Left lung (tissue), 10 donors: Measurements from ENCODE around the gene FTCDNL1. TPM values are rescaled to one million over a fixed set of nuclear protein-coding genes. Genes with fewer than 3 reads are reported as not detected.

Experiments
- ATAC-seq: fragments of 200-7000 bp; cut with Tn5 transposase; one replicate; pipeline ENCODE4 v1.9.1; 2020; ENCODE audit warnings: moderate library complexity
- DNase-seq, 4 donors: peaks; one replicate each; pipeline ENCODE4 v3.0.0-alpha.2; 2013 to 2020
- H3K27ac ChIP-seq, 2 donors: fragments of 200-600 bp; sonication (generic) in 1 of 2; one replicate each; pipeline versions ENCODE4 v1.5.0 to v1.8.0; 2020 to 2021
- H3K27me3 ChIP-seq, 2 donors: fragments of 200-600 bp; sonication (generic) in 1 of 2; one replicate each; pipeline versions ENCODE4 v1.5.0 to v1.8.0; 2020 to 2021
- H3K36me3 ChIP-seq, 2 donors: fragments of 200-600 bp; sonication (generic) in 1 of 2; one replicate each; pipeline versions ENCODE4 v1.5.0 to v1.8.0; 2020 to 2021
- H3K4me1 ChIP-seq, 2 donors: fragments of 200-600 bp; one replicate each; pipeline ENCODE4 v1.8.0; 2021
- H3K4me3 ChIP-seq, 2 donors: fragments of 200-600 bp; sonication (generic) in 1 of 2; one replicate each; pipeline versions ENCODE4 v1.5.0 to v1.8.0; 2020 to 2021; ENCODE audit warnings: mild to moderate bottlenecking in 1 of 2
- H3K9me3 ChIP-seq, 2 donors: fragments of 200-600 bp; sonication (generic) in 1 of 2; one replicate each; pipeline versions ENCODE4 v1.5.0 to v1.8.0; 2020 to 2021
- CTCF ChIP-seq, 2 donors: fragments of 200-600 bp; sonication (generic) in 1 of 2; IDR thresholded peaks; one replicate each; pipeline versions ENCODE4 v1.5.0 to v1.8.0; 2021; ENCODE audit warnings: antibody characterized with exemption in 2 of 2
- intact Hi-C, 2 donors: fragments of 100-400 bp; cut with DNase I; formaldehyde crosslinking; loops; one replicate each; pipeline versions ENCODE4 v1.11.2 to v1.14.2; 2022
- polyA plus RNA-seq, 6 donors: library from polyadenylated mRNA; unstranded; fragments of 120-200 nt; gene quantifications; one replicate each; pipeline ENCODE4 v1.2.1, GENCODE V29; 2013; ENCODE audit not compliant: insufficient read length in 6 of 6
- total RNA-seq, 2 donors: library from RNA; stranded (reverse); fragmentation: NEBNext Ultra II Directional; extraction: Animal tissue kit (Norgen Biotek cat#: 25700); gene quantifications; one replicate each; pipeline ENCODE4 v1.2.1, GENCODE V29; 2021
- donor health status: DM: no; HTN: yes; CAD: no.
- donor health status: DM: no; HTN: no; CAD: no.

Gene FTCDNL1
- total and polyA plus RNA-seq, 8 donors: 0.09 to 3.5 (median 0.34) TPM

GRCh38 chr2:199757233-199757870, 93.6 kb downstream of the FTCDNL1 start:
- intact Hi-C loops: no loop called here
- no peaks in the 10 kb centered on the region for H3K9me3 ChIP-seq
- no peak overlapping the region for H3K27ac ChIP-seq
- H3K36me3 ChIP-seq: no peaks in the 10 kb centered on the region
- DNase-seq: peak in 3 of 4 donors; percentile 39 to 52 (median 42)
- H3K4me1 ChIP-seq: peaks cover 0 to 9% of the 10 kb centered on the region in 2 donors
- no peak overlapping the region for H3K4me3 ChIP-seq
- no peak for TF ChIP-seq CTCF (IDR thresholded peaks at IDR 0.05)
- ATAC-seq: peak; percentile 74
- H3K27me3 ChIP-seq: no peaks in the 10 kb centered on the region

GRCh38 chr2:199756743-199757142, 94.2 kb downstream of the FTCDNL1 start:
- ATAC-seq: no peak
- TF ChIP-seq CTCF (IDR thresholded peaks at IDR 0.05): no peak
- Histone ChIP-seq H3K4me1 (peaks cover 0 to 9% of the 10 kb centered on the region in 2 donors), H3K36me3 (no peaks in the 10 kb centered on the region), H3K4me3 (no peak overlapping the region), H3K9me3 (no peaks in the 10 kb centered on the region), H3K27ac (no peak overlapping the region), H3K27me3 (no peaks in the 10 kb centered on the region)
- DNase-seq: no peak
- intact Hi-C loops: no loop called here

- intact Hi-C loops: no loop called here
- no peak overlapping the region for H3K27ac ChIP-seq
- no peak for DNase-seq
- H3K27me3 ChIP-seq: no peaks in the 10 kb centered on the region
- H3K36me3 ChIP-seq: no peaks in the 10 kb centered on the region
- TF ChIP-seq CTCF (IDR thresholded peaks at IDR 0.05): no peak
- H3K4me3 ChIP-seq: no peak overlapping the region
- H3K9me3 ChIP-seq: no peaks in the 10 kb centered on the region
- peaks cover 0 to 9% of the 10 kb centered on the region in 2 donors for H3K4me1 ChIP-seq
- no peak for ATAC-seq
Measured at GRCh38 chr2:199756211-199756610, 94.8 kb downstream of the FTCDNL1 start.

GRCh38 chr2:199754766-199755165, 96.2 kb downstream of the FTCDNL1 start:
- intact Hi-C loops: no loop called here
- Histone ChIP-seq H3K27ac (no peak overlapping the region), H3K9me3 (no peaks in the 10 kb centered on the region), H3K4me3 (no peak overlapping the region), H3K27me3 (no peaks in the 10 kb centered on the region), H3K36me3 (no peaks in the 10 kb centered on the region), H3K4me1 (peaks cover 0 to 9% of the 10 kb centered on the region in 2 donors)
- ATAC-seq (no peak), DNase-seq (no peak)
- no peak for TF ChIP-seq CTCF (IDR thresholded peaks at IDR 0.05)

DNA sequence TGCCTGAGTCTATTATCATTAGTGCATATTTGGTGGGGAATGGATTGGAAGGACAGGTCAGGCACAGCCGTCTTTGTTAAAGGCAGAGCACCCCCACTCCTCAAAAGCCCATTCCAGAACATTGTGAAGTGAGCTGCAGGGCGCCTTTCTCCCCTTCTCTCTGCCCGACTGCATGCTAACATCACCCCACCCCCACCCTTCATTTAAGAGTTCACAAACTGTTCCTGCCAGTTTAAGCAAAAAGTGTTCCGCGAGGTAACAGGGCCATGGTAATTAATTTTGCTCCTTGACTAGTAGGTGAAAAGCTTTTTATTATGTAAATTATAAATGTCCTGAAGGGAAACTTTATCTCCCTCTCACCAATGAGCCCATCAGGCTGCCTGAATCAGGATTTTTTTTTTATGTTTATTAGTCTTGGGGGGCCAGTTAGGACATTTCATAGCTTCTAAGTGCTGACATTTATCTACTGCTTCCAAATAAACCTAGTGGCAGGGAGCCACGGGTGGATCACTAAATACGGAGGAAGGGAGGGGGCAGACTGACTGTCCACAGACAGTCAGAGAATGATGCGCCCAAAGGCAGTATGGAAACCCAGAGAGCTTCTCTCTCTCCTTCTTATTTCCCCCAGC, 99.4 kb downstream of the FTCDNL1 start:
- Histone ChIP-seq H3K36me3 (no peaks in the 10 kb centered on the region), H3K27me3 (no peaks in the 10 kb centered on the region), H3K4me3 (no peak overlapping the region), H3K4me1 (peaks cover 0 to under 1% of the 10 kb centered on the region in 2 donors), H3K9me3 (no peaks in the 10 kb centered on the region), H3K27ac (no peak overlapping the region)
- TF ChIP-seq CTCF (IDR thresholded peaks at IDR 0.05): no peak
- ATAC-seq: no peak
- intact Hi-C loops: no loop called here
- no peak for DNase-seq
